Thyroid gland (tissue), 4 donors: ENCODE measurements around the gene MYH7B. TPM values are rescaled to one million over a fixed set of nuclear protein-coding genes. Genes with fewer than 3 reads are reported as not detected.

Experiments used
- DNase-seq, 2 donors: peaks; one replicate each; pipeline ENCODE4 v3.0.0-alpha.2; 2019
- H3K27ac ChIP-seq, 3 donors: fragments of 200-600 bp; sonication (generic); 1 replicate in 2 of 3; 2 replicates in 1 of 3; pipeline ENCODE4 v1.5.1; 2016 to 2019; ENCODE audit warnings: mild to moderate bottlenecking in 1 of 3, moderate library complexity in 1 of 3
- H3K27me3 ChIP-seq: fragments of 200-600 bp; sonication (generic); one replicate; pipeline ENCODE4 v1.5.1; 2019
- H3K36me3 ChIP-seq, 2 donors: fragments of 200-600 bp; sonication (generic); one replicate each; pipeline ENCODE4 v1.5.1; 2016 to 2019
- H3K4me1 ChIP-seq, 2 donors: fragments of 200-600 bp; sonication (generic); one replicate each; pipeline ENCODE4 v1.5.1; 2017 to 2019
- H3K4me3 ChIP-seq, 3 donors: fragments of 200-600 bp; sonication (generic); replicated peaks in 1 of 3; 1 replicate in 2 of 3; 2 replicates in 1 of 3; pipeline ENCODE4 v1.5.1; 2016; ENCODE audit warnings: mild to moderate bottlenecking in 1 of 3
- H3K9me3 ChIP-seq: fragments of 200-600 bp; sonication (generic); one replicate; pipeline ENCODE4 v1.5.1; 2017
- CTCF ChIP-seq, 6 experiments: fragments of 200-600 bp in 3 of 6; fragments of 450-650 bp in 3 of 6; sonication (generic) in 3 of 6; IDR thresholded peaks; one replicate each; pipeline ENCODE4 v1.5.1; 2016 to 2019; ENCODE audit warnings: antibody characterized with exemption in 6 of 6, mild to moderate bottlenecking in 2 of 6, inconsistent platforms in 1 of 6, moderate library complexity in 1 of 6
- POLR2A ChIP-seq, 2 donors: fragments of 450-650 bp; IDR thresholded peaks; one replicate each; pipeline ENCODE4 v1.6.1; 2017; ENCODE audit warnings: antibody characterized with exemption in 2 of 2, mild to moderate bottlenecking in 2 of 2, moderate library complexity in 1 of 2
- WGBS, 2 donors: methylation state at CpG; one replicate each; pipeline ENCODE4 v1.1.5; 2017; 5-methylcytosine and 5-hydroxymethylcytosine counted together
- intact Hi-C: fragments of 100-400 bp; cut with DNase I; formaldehyde crosslinking; loops from one replicate; pipeline ENCODE4 v1.15.1; 2023
- total RNA-seq, 4 donors: library from RNA; depleted of rRNA; stranded (reverse); fragments of >200 nt; gene quantifications; one replicate each; pipeline ENCODE4 v1.2.3, GENCODE V29; 2016

Gene MYH7B
- total RNA-seq, 4 donors from 2014 or later: 0.63 to 2.0 (median 1.4) TPM

GRCh38 chr20:34979366-34980153 is 23.9 kb downstream of the MYH7B start:
- H3K27me3 ChIP-seq: no peaks in the 10 kb centered on the region

GRCh38 chr20:34980543-34981233 is 25.0 kb downstream of the MYH7B start:
- Histone ChIP-seq H3K36me3 (no peaks in the 10 kb centered on the region), H3K9me3 (no peaks in the 10 kb centered on the region), H3K4me3 (no peak overlapping the region), H3K27me3 (no peaks in the 10 kb centered on the region), H3K27ac (no peak overlapping the region), H3K4me1 (peaks cover 0 to 7% of the 10 kb centered on the region in 2 donors)
- intact Hi-C loops: no loop called here
- 93% methylated on average over 22 of the region's 22 CpGs for WGBS, 2 donors
- DNase-seq: no peak
- TF ChIP-seq POLR2A (IDR thresholded peaks at IDR 0.05) (no peak), CTCF (IDR thresholded peaks at IDR 0.05) (no peak)

More at GRCh38 chr20:34979366-34980153, 23.9 kb downstream of the MYH7B start:
- WGBS, 2 donors: 76 to 85% methylated on average over 17 to 38 of the region's 42 CpGs
- Histone ChIP-seq H3K4me1 (peaks cover 0 to 7% of the 10 kb centered on the region in 2 donors), H3K9me3 (no peaks in the 10 kb centered on the region), H3K27ac (no peak overlapping the region), H3K36me3 (no peaks in the 10 kb centered on the region), H3K4me3 (no peak overlapping the region)
- TF ChIP-seq POLR2A (IDR thresholded peaks at IDR 0.05): no peak
- TF ChIP-seq CTCF (IDR thresholded peaks at IDR 0.05): no peak
- no peak for DNase-seq
- intact Hi-C loops: no loop called here

DNA sequence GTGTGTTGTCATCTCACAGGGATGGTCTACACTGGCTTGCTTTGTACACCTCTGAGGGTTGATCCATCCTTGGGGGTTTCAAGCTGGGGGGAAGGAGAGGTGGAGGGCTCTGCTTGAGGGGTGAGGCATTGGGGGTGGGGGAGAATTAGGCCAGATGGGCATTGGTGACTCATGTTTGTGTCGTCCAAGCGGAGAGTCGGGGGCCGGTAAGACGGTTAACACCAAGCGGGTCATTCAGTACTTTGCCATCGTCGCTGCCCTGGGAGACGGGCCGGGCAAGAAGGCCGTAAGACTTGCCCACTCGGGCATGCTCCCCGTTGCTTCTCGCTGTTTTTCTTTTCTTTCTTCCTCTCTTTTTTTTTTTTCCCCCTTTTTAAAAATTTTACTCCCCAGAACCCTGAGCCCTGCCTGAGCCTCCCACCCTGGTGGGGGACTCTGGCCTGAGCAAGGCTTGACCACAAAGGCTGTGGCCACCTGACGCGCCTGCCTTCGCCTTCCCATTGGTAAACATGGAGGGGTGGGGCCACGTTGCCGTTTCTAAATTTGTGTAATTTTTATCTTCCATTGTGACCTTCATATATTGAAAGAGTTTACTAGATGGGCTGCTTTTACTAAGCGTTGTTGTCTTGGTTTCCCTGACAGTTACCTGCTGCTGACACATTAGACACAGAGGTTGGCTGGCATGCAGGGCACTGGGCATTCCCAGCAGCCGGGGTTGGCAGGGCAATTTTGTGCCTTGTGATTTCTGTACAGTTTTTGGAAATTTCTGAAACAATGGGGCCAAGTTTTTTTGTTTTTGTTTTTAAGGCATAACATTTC is 26.8 kb downstream of the MYH7B start:
- intact Hi-C loops: no loop called here
- Histone ChIP-seq H3K4me1 (peaks cover 0 to 7% of the 10 kb centered on the region in 2 donors), H3K27me3 (no peaks in the 10 kb centered on the region), H3K4me3 (no peak overlapping the region), H3K36me3 (no peaks in the 10 kb centered on the region), H3K9me3 (no peaks in the 10 kb centered on the region), H3K27ac (no peak overlapping the region)
- DNase-seq: no peak
- WGBS, 2 donors: 88 to 91% methylated on average over 21 of the region's 21 CpGs
- TF ChIP-seq CTCF (IDR thresholded peaks at IDR 0.05) (no peak), POLR2A (IDR thresholded peaks at IDR 0.05) (no peak)

- peaks cover 0 to 7% of the 10 kb centered on the region in 2 donors for H3K4me1 ChIP-seq
- no peaks in the 10 kb centered on the region for H3K27me3 ChIP-seq
- H3K36me3 ChIP-seq: no peaks in the 10 kb centered on the region
- 28 to 32% methylated on average over 5 of the region's 5 CpGs for WGBS, 2 donors
- no peak for DNase-seq
- no peak overlapping the region for H3K27ac ChIP-seq
- H3K9me3 ChIP-seq: no peaks in the 10 kb centered on the region
- no peak for TF ChIP-seq CTCF (IDR thresholded peaks at IDR 0.05)
- TF ChIP-seq POLR2A (IDR thresholded peaks at IDR 0.05): no peak
- H3K4me3 ChIP-seq: no peak overlapping the region
- intact Hi-C loops: no loop called here
These were observed 27.6 kb downstream of the MYH7B start for GRCh38 chr20:34983089-34983820.
